Right renal pelvis (tissue), 4 donors: ENCODE results near the gene SLC18A2. TPM values are rescaled to one million over a fixed set of nuclear protein-coding genes. Genes with fewer than 3 reads are reported as not detected.
"Not testable (repeated sequence)": the region's sequence is repeated elsewhere in the genome, so short reads cannot be mapped to it uniquely, and the experiment has no call there.

ENCODE experiments used
- DNase-seq, 4 donors: peaks; one replicate each; pipeline ENCODE4 v3.0.0-alpha.2; 2013; ENCODE audit warnings: low read depth in 4 of 4, low spot score in 3 of 4, missing footprints in 1 of 4
- polyA plus RNA-seq, 4 donors: library from polyadenylated mRNA; unstranded; fragments of 120-200 nt; gene quantifications; one replicate each; pipeline ENCODE4 v1.2.1, GENCODE V29; 2013; ENCODE audit not compliant: insufficient read length in 4 of 4

Gene SLC18A2
- polyA plus RNA-seq: 1 to 10 TPM; 1.1 to 1.6 (median 1.4) TPM

DNA sequence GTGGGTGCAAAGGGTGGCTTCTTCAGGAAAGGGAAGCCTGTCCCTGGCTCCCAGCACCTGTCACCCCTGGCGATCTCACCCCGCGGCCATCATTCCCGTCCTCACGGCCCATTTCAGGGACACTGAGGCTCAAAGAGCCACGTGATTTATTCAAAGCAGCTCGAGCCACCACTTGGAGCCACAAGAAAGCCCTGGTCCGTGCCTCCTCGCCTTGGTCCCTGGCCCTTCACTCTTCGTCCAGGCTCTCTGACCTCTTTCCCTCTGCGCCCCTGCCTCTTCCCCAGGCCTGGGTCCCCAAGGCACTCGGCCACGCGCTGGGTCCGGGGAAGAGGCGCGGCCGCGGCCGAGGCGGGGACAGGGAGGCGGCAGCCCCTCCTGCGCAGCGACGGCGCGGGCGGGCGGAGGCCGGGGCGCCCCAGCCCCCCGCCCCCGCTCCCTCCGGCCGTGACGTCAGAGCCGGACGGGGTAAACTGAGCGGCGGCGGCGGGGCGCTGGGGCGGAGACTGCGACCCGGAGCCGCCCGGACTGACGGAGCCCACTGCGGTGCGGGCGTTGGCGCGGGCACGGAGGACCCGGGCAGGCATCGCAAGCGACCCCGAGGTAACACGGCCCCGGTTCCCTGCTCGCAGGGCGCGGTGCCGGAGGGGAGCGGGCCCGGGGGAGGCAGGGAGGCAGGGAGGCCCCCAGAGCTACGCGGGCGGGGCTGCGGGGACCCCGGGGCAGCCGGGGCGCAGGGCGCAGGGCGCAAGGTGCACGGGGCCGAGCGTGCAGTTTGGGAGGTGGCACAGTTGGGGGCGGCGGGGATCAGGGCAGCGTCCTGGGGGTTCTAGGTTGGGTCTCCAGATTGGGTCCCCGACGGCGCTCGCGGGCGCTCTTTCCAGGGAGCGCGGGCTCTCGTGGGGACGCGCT is at the start of gene SLC18A2:
SLC18A2 (plus strand) TSS at position 494 of the 909 bp plus-strand sequence. CDS start 580 bp downstream, outside the sequence.
- DNase-seq: no peak

DNA sequence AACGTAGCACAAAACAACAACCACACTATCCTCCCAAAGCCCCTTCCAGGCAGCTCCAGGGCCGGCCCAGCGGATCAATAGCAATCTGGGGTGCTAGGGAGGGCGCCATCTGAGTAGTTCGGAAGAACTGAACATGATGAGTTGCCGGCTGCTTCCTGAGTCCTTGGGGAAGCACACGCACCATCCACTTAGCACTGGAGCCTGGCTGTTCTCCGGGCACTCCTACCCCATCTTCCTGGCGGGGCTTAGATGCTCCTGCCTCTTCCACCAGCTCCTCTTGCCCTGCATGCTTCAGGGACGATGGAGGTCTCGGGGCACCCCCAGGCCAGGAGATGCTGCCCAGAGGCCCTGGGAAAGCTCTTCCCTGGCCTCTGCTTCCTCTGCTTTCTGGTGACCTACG is 43.7 kb upstream of the SLC18A2 start, which contains the start of gene KCNK18:
KCNK18 (plus strand) TSS at position 301 of the 400 bp plus-strand sequence; CDS start at position 301, 0 bp downstream.
- no peak for DNase-seq

DNA sequence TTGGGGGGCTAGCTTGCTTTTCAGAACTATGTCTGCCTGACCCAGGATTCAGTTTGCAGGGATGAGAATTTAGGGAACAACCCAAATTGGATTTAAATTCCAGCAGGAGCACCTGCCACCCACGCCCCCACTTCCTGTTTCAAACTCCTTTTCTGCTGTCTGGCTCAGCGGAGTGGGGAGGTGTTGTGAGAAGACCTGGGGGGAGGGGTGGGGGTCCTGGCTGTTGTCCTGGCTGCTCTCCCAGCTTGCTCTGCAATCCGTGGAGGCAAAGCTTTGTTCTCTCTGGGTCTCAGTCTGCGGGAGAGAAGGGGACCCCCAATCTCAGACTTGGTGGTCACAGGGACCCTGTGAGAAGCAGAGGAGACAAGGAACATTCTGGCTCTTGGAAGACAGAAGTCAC is 42.8 kb upstream of the SLC18A2 start:
- no peak for DNase-seq

DNA sequence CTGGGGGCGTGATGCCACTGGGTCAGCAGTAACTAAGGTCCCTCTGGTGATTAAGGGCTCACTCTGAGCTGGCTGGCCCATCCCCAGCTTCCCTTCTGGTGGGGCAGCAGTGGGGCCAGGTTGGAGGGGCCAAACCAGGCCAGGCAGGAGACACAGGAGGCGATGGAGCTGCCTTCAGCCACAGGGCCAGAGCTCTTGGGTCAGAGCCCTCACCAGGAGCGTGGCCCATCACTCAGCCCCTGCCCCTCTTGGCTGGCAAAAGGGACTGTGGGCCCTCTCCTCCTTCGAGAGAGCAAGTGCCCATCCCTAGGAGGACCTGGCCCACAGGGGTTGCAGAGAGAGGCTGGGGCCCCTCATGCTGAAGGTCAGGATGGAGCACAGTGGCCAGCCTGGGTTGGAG is 39.1 kb upstream of the SLC18A2 start:
- no peak for DNase-seq

DNA sequence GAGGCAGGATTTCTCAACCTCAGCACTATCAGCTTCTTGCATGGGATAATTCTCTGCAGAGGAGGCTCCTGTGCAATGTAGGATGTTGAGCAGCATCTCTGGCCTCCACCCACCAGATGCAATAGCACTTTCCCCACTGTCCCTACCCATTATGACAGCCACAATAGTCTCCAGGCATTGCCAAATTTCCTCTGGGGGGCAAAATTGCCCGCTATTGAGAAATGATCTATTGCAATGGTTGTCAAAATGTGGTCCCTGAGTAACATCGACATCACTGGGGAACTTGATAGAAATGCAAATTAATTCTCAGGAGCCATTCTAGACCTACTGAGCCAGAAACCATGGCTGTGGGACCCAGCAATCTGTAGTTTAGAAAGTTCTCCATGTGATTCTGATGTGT is 36.6 kb upstream of the SLC18A2 start:
- DNase-seq: no peak

DNA sequence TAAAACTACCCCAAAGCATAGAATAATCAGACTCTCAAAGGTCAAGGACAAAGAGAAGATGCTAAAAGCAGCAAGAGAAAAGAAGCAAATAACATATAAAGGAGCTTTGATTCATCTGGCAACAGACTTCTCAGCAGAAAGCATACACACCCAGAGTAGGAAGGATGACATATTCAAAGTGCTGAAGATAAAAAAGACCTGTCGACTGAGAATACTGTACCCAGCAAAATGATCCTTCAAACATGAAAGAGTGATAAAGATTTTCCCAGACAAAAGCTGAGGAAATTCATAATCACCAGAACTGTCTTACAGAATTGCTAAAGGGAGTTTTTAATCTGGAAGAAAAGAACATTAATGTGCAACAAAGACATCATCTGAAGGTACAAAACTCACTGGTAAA is 28.7 kb upstream of the SLC18A2 start:
- no peak for DNase-seq

DNA sequence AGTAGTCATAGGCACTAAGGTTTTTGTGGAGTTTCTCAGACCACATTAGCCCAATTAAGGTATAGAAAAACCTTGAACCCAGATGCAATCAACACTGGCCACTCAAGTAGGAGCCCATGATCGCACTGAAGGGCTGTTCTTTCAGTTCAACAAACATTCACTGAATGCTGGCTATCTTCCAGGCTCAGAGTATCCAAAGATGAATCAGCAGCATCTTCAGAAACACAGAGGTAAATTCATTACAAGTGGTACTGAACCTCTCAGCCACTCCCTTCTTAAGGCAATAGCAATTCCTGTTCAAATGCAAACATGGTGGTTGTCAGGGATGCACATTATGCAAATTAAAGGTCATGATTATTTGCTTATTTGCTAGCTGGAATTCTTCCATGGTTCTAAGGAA is 26.5 kb upstream of the SLC18A2 start:
- DNase-seq: no peak

DNA sequence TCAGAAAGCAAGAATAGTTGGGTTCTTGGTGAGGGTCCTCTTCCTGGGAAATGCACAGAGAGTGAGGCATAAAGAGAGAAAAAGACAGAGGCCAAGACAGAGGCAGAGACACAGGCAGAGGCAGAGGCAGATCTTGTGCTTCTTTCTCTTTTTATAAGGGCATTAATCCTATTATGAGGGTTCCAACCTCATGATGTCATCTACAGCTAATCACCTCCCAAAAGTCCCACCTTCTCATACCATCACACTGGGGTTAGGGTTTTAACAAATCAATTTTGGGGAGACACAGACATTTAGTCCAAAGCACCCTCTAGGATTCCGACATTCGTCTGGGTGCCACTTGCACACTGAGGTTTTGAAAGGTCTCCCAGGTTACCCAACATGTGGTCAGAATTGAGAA is 25.8 kb upstream of the SLC18A2 start:
- no peak for DNase-seq

DNA sequence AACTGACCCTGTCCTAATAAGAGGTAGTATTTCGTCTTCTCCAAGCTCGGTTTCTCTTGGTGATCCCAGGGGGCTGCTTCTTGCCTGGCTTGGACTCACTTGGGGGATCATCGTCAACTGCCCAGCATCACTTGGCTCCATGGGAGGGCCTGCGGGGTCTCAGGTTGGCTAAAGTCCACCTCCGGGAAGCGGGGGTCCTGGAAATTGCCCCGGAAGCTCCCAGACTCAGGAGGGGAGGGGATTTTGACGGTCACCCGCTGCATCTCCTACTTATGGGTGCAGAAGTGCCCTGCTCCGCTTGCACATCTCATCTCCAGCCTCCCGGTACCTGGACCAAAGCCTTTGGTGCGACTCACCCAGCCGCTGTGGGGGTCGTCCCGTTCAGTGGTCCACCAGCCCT is 24.9 kb upstream of the SLC18A2 start:
- DNase-seq: no peak

DNA sequence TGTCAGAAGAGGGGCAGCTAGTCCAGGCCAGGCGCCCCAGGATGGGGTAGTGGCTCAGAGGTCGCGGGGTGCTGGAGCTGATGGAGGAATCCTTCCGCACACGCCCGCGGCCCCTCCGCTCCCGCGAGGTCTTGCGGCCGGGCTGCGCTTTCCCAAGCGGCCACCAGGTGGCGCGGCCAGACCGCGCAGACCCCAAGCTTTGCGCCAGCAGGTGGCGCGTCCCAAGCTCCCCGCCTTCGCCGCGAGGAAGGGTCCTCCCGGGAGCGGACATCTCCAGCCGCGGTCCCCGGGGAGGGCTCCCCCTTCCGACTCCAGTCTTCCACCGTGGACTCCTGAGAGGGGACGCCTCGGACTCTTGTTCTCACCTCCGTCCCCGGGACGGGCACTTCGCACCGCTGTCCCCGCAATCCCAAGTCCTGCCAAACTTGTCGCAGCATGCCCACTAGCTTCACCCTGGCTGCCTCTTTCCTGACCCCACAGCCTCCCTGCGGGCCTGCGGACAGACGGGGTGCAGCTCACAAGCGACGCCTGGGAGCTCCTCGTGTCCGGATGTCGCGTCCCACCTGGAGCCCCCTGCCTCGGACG is 24.2 kb upstream of the SLC18A2 start:
- DNase-seq: peak; percentile 56 to 69 (median 62)

DNA sequence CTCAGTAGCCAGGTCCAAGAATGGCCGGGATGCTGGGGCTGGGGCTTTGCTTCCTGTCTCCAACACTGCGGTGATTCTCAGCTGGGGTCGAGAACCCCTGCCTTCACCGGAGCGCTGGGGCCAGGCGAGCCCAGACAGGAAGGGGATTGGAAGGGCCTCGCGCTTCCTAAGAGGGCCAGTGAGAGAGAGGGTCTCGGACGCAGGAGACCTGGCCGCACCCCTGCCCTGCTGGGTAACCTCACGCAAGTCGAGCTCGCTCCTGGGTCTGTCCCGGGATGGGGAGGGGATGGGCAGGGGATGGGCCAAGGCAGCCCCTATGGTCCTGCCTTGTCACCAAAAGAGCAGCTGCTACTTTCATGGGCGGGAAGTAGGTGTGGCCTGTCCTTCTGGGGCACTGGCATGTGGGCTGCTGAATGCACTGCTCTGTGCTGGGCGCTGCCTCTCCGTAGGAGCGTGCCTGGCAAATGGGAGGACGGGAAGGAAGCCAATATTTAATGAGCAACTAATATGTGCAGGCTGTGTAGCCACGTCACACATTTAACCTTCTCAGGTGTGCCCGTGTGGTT is 23.6 kb upstream of the SLC18A2 start:
- no peak for DNase-seq

DNA sequence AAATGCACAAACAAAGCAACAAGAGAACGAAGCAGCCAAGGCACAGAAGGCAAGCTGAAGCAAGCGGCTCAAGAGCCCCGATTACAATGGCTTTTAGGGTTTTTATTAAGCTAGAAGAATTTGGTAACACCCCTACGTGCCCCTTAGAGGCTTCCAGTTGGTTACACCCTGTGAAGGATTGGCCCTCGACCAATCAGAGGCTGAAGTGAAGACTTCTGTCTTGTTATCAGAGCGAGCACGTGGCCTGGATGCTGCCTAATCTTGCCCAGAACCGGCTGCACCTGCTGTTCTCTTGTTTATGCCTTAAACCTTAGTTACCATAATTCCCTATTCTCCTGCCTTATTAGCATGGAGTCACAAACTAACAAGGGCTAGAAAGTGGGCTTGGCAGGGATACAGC is 22.3 kb upstream of the SLC18A2 start:
- DNase-seq: no peak

DNA sequence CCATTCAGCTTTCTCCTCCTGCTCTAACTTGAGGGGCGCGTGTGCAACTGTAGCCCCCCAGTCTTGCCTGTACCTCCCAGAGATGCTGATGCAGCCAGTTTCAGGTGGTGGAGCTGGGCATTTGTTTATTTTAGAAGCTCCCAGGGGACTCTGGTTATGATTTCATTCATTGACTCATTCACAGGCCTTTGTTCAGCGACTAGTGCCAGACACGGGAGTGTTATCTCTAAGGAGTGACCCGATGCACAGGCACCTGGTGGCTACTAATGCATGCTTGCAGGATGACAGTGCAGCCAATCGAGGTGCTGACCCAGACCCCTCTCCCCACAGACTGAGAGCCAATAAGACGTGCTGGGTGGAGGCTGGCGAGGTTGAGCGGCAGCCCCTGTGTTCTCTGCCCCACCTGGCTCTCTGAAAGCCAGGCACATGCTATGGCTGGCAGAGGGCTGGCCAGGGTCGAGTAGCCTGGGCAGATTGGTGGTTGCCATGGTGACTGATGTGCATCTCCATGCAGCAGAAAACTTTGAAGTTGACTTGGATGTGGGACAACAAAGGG is 19.7 kb upstream of the SLC18A2 start:
- no peak for DNase-seq

DNA sequence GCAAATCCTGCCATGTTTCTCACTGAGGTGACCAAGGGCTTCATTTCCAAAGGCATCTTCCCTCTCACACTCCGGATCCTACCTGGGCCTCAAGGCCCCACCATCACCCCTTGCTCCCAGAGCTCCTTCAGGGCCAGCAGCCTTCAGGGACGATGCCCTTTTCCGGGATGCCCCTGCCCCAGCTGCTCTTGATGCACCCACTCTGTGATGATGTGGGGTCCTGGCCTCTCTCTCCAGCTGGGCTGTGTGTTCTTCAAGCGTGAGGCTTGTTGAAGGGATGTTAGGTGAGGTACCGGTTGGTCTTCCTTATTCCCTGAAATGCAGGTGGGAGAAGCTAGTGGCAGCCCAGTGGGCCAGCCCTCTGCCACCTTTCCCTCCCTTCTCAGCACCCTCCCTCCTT is 18.4 kb upstream of the SLC18A2 start:
- no peak for DNase-seq

DNA sequence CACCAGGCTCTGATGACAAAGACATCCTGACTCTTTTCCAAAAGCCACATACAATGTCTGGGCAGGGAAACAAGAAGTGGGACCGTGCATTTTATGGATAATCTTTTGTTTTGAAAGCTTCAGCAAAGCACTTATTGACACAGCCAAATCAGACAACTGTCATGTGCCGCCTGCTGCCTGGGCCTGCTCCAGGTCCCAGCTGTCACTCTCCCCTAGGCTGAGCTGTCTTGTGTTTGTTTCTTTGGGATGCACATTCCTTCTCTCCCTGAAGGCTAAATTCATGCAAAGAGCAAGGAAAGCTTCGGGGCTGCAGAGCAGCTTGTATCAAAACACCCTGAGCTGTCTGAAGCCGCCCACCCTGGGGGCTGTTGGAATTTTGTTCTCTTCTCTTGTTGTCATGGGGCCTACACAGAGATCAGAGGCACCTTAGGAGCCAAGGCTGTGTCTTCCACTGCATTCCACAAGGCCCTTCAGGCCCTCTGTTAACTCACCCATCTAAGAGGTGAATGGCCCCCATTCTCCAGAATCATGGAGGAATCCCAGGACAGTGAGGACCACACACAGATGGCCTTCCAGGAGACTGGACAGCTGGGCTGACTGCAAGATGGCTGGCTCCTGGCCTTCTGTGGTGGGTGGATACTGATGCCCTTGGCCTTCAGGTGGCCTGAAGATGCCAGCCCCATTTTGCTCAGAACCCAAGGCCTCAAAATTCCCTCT is 17.8 kb upstream of the SLC18A2 start:
- no peak for DNase-seq

DNA sequence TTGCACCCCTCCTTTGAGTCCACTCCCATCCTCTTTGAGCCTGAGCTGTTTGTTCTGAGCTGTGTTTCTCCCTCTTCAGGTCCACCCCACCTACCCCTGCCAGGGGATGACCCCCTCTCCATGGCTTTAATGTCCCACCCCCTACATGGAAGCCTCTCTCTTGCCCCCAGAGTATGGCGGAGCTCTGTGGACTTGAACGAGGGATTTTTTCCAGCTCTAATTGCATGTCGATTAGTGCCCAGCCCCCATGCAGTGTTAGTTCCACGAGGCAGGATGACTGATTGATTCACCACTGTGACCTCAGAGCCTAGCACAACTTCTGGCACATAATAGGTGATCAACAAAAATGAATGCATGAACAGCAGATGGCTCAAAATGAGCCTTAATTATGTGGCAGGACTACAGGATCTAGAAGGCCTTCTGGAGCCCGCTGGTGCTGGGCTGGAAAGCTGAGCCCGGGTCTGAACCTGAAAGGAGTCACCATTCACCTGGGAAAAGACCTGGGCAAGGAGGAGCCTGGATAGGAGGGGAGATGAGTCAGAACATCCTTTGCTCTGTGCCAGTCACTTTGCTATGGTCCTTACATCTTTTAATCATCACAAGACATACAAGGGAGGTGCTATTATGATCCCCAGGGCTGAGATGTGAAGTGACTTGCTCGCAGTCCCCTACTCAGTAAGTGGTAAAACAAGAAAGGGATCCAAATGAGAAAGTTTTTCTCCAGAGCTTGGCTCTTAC is 17.1 kb upstream of the SLC18A2 start:
- DNase-seq: no peak

DNA sequence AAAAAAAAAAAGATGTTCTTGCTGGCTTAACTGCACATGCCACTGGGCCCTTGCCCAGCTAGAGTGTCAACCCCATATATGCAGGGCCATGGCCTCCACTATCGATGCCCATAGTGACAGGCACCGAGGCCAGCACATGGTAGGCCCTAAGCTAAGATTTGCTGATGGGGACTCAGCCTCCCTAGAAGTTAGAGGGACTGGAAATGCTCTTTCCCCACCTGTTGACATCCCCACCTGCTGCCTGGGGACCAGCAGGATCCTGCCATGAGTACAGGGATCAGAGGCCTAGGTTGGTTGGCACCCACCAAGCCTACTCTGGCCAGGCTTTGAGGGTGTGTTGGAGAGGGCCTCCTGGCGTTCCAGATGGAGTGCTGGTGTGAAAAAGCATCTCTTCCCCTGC is 16.0 kb upstream of the SLC18A2 start:
- DNase-seq: no peak

DNA sequence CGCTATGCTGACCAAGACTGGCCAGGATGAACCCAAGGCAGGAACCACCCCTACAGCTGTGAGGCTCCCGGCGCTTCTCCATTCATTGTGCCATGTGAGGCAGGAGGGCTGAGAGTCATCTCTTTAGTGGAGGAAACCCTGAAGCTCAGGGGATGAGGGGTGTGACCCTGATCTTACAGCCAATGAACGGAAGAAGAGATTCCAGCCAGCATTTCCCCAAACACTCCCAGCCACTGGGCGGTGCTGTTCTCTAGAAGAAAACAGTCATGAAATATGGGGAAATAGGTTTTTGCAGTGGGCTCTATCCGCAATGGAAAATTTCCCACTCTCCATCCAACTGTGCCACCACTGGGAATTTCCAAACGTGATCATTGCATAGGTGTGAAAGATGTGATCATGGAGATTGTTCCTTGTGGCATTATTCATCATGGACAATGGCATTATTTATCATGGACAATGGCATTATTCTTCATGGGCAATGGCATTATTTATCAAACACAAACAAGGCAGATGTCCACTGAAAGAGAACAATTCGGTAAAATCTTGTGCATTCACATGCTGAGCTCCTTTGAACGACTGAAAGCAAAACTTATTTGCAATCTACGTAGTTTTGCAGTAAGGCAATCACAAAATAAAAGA is 14.0 kb upstream of the SLC18A2 start:
- DNase-seq: no peak

DNA sequence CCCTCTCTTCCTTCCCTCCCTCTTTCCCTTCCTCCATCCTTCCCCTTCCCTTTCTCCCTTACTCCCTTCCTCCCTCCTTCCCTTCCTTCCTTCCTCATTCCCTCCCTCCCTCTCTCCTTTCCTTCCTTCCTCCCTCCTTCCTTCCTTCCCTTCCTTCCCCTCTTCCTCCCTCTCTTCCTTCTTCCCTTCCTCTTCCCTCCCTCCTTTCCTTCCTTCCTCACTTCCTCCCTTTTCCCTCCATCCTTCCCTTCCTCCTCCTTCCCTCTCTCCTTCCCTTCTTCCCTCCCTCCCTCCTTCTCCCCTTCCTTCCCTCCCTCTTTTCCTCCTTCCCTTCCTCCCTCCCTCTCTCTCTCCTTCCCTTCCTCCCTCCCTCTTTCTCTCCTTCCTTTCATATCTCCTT is 12.7 kb upstream of the SLC18A2 start:
- DNase-seq: no peak

DNA sequence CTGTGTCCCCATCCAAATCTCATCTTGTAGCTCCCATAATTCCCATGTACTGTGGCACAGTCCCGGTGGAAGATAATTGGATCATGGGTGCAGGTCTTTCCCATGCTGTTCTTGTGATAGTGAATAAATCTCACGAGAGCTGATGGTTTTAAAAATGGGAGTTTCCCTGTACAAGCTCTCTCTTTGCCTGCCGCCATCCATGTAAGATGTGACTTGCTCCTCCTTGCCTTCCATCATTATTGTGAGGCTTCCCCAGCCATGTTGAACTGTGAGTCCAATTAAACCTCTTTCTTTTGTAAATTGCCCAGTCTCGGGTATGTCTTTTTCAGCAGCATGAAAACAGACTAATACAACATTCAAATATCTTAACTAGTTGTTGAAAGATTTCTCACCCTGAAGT is 10.8 kb upstream of the SLC18A2 start:
- not testable (repeated sequence) for DNase-seq
